Measurements from ENCODE around the gene ATP6V0A1. TPM values are rescaled to one million over a fixed set of nuclear protein-coding genes. Genes with fewer than 3 reads are reported as not detected.

The ATP6V0A1 gene
- total and polyA plus RNA-seq, 3 donors from 2014 or later, result 89.9 to 143 (median 131) TPM

DNA sequence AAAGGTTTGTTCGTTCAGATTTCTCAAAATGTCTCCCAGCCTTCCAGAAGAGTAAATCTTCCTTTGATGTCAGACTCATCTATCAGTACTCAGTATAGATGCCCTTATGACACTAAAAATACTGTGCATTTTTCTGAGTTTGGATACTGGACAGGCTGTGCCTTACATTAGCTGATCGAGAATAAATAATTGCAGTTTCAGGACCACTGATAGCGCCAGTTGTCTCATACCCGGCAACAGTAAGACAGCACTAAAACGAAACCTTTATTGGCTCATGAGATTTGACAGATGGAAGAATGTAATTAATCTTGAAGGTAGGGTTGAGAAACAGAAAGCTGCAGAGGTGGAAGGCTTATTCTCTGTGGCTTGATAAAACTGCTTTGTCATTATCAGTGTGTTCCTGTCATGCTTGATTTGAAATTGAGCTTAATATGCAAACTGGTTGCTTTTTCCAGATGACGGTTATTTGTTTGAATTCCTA, 1.2 kb downstream of the ATP6V0A1 start:
- H3K27ac ChIP-seq, result peak overlapping the region; percentile 97 to 99
- TF ChIP-seq, protein P1, sequence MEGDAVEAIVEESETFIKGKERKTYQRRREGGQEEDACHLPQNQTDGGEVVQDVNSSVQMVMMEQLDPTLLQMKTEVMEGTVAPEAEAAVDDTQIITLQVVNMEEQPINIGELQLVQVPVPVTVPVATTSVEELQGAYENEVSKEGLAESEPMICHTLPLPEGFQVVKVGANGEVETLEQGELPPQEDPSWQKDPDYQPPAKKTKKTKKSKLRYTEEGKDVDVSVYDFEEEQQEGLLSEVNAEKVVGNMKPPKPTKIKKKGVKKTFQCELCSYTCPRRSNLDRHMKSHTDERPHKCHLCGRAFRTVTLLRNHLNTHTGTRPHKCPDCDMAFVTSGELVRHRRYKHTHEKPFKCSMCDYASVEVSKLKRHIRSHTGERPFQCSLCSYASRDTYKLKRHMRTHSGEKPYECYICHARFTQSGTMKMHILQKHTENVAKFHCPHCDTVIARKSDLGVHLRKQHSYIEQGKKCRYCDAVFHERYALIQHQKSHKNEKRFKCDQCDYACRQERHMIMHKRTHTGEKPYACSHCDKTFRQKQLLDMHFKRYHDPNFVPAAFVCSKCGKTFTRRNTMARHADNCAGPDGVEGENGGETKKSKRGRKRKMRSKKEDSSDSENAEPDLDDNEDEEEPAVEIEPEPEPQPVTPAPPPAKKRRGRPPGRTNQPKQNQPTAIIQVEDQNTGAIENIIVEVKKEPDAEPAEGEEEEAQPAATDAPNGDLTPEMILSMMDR (IDR thresholded peaks at IDR 0.05), result no peak
- TF ChIP-seq POLR2A (IDR thresholded peaks at IDR 0.05), result no peak
- peaks cover 21% of the 10 kb centered on the region for H3K4me1 ChIP-seq
- DNase-seq, result no peak
- H3K36me3 ChIP-seq (ENCODE audit: low read depth, missing control alignments), result no peaks in the 10 kb centered on the region
- intact Hi-C loops (cut with DNase I; ENCODE audit: low total_unique reads), result no loop called here
- no peaks in the 10 kb centered on the region for H3K27me3 ChIP-seq
- WGBS, 2 donors, result 3 to 5% methylated on average over 6 of the region's 6 CpGs
- H3K9me3 ChIP-seq, result no peaks in the 10 kb centered on the region
- H3K4me3 ChIP-seq, result peak overlapping the region; percentile 79 to 96

DNA sequence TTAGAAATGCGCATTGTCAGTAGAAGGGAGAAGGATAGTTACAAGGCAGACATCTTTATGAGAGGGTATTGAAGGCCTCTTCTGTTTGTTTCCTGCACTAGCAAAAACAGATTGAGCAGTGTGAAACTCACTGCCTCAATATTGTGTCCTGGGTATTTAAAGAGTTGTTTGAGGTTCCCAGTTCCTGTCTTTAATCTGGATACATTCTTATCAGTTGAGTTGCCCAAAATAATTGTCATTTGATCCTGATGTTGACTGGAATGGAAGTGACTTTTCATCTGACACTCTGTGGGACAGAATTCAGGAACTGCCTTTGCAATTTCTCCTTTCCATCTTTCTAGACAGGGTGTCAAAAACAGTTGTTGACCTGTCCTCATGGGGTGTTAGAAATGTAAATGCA, 1.7 kb downstream of the ATP6V0A1 start:
- Histone ChIP-seq H3K4me3 (no peak overlapping the region), H3K36me3 (ENCODE audit: low read depth, missing control alignments) (no peaks in the 10 kb centered on the region), H3K9me3 (no peaks in the 10 kb centered on the region), H3K4me1 (peaks cover 21% of the 10 kb centered on the region), H3K27me3 (no peaks in the 10 kb centered on the region), H3K27ac (peak overlapping the region; percentile 97 to 99)
- TF ChIP-seq POLR2A (IDR thresholded peaks at IDR 0.05), result no peak
- TF ChIP-seq, protein P1 (IDR thresholded peaks at IDR 0.05), result no peak
- 67 to 74% methylated on average over 1 of the region's 1 CpG for WGBS, 2 donors
- DNase-seq, result no peak
- intact Hi-C loops (cut with DNase I; ENCODE audit: low total_unique reads), result no loop called here

DNA sequence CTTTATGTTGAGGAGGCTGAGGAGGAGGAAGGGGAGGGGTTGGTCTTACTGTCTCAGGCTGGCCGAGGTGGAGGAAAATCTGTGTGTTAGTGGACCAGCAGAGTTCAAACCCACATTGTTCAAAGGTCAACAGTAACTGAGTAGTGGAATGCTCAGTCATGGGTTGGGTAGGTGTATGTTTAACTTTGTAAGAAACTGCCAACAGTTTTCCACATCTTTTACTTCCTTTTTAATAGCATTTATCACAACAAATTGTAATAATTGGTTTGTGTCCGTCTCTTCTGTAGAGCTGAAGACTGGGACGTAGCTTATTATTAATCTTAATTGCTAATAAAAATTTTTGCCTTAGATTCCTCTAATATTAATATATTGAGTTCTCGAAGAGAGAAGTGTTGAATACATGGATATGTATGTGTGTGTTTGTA, 5.3 kb downstream of the ATP6V0A1 start:
- intact Hi-C loops (cut with DNase I; ENCODE audit: low total_unique reads), result no loop called here
- no peak for TF ChIP-seq POLR2A (IDR thresholded peaks at IDR 0.05)
- TF ChIP-seq, protein P1 (IDR thresholded peaks at IDR 0.05), result no peak
- Histone ChIP-seq H3K36me3 (ENCODE audit: low read depth, missing control alignments) (no peaks in the 10 kb centered on the region), H3K27ac (no peak overlapping the region), H3K9me3 (no peaks in the 10 kb centered on the region), H3K4me1 (peaks cover 10% of the 10 kb centered on the region), H3K27me3 (no peaks in the 10 kb centered on the region), H3K4me3 (no peak overlapping the region)
- no peak for DNase-seq
- WGBS, 2 donors, result 82% methylated on average over 4 of the region's 4 CpGs

DNA sequence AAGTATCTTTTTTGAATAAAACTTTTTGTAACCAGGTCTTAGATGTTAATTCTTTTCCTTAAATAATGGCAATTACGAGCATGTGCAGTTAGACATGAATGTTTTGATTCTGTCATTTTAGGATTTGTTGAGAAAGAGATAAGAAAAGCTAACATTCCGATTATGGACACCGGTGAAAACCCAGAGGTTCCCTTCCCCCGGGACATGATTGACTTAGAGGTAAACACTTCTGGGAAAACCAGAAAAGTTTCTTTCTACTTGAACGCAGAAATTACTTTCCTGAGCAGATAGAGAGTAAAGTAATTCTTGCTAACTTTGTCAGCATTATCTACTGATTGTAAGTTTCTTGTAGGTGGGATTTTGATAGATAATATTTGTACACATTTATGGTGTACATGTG, 9.2 kb downstream of the ATP6V0A1 start:
- 60 to 67% methylated on average over 5 of the region's 5 CpGs for WGBS, 2 donors
- Histone ChIP-seq H3K27me3 (no peaks in the 10 kb centered on the region), H3K36me3 (ENCODE audit: low read depth, missing control alignments) (no peaks in the 10 kb centered on the region), H3K9me3 (no peaks in the 10 kb centered on the region), H3K4me1 (no peaks in the 10 kb centered on the region), H3K4me3 (no peak overlapping the region), H3K27ac (no peak overlapping the region)
- TF ChIP-seq, protein P1 (IDR thresholded peaks at IDR 0.05), result no peak
- no peak for TF ChIP-seq POLR2A (IDR thresholded peaks at IDR 0.05)
- no peak for DNase-seq
- intact Hi-C loops (cut with DNase I; ENCODE audit: low total_unique reads), result no loop called here

Data from testis (tissue), 3 donors.